CD4-positive, alpha-beta T cell treated with Interleukin-17A for 4 hours (primary cell): Measurements from ENCODE around the gene NDUFB10.

Source experiments
- DNase-seq: peaks from one replicate; pipeline ENCODE4 v3.0.0-alpha.2; 2020; ENCODE audit warnings: mixed read lengths

NDUFB10 gene

GRCh38 chr16:2004795-2005517 is 45.6 kb downstream of the NDUFB10 start:
- DNase-seq = no peak

GRCh38 chr16:2005646-2006045 is 46.3 kb downstream of the NDUFB10 start:
- DNase-seq = no peak

GRCh38 chr16:2006317-2006716 is 47.0 kb downstream of the NDUFB10 start:
- no peak for DNase-seq

GRCh38 chr16:2007081-2007836 is 47.9 kb downstream of the NDUFB10 start:
- no peak for DNase-seq

GRCh38 chr16:2008009-2008526 is 48.7 kb downstream of the NDUFB10 start:
- DNase-seq = no peak

GRCh38 chr16:2008631-2009163 is 49.4 kb downstream of the NDUFB10 start:
- no peak for DNase-seq

GRCh38 chr16:2009164-2009711 is 49.9 kb downstream of the NDUFB10 start:
- no peak for DNase-seq

GRCh38 chr16:2009791-2010510 is 50.6 kb downstream of the NDUFB10 start, which contains the start of gene ZNF598:
TSS of gene ZNF598 (minus strand) at chr16:2009821.
- DNase-seq = peak; percentile 86
